Activated T-helper 1 cell treated with Interleukin-2 at 50 U/mL for 16 hours (primary cell): ENCODE data around the gene DCT.
"Not testable (repeated sequence)": the region's sequence is repeated elsewhere in the genome, so short reads cannot be mapped to it uniquely, and the experiment has no call there.

Source experiments
- DNase-seq: peaks from one replicate; pipeline ENCODE4 v3.0.0-alpha.2; 2020; ENCODE audit warnings: low read depth

DCT gene

GRCh38 chr13:94479616-94480015 is at the start of gene DCT:
Gene DCT (minus strand): TSS chr13:94479682. CDS start chr13:94479255, 427 bp downstream.
- DNase-seq: no peak

GRCh38 chr13:94526956-94527355 is 47.5 kb upstream of the DCT start:
- DNase-seq: not testable (repeated sequence)

- no peak for DNase-seq
Measured at GRCh38 chr13:94525781-94526180, 46.3 kb upstream of the DCT start.

GRCh38 chr13:94524407-94524806 is 44.9 kb upstream of the DCT start:
- DNase-seq: no peak

- no peak for DNase-seq
Measured at GRCh38 chr13:94520001-94520400, 40.5 kb upstream of the DCT start.

- DNase-seq: no peak
Measured at GRCh38 chr13:94516456-94516855, 37.0 kb upstream of the DCT start.

- DNase-seq: no peak
Measured at GRCh38 chr13:94515911-94516310, 36.4 kb upstream of the DCT start.

- DNase-seq: no peak
Measured at GRCh38 chr13:94515374-94515773, 35.9 kb upstream of the DCT start.

- DNase-seq: no peak
Measured at GRCh38 chr13:94513026-94513425, 33.5 kb upstream of the DCT start.

GRCh38 chr13:94505730-94506129 is 26.2 kb upstream of the DCT start:
- no peak for DNase-seq

GRCh38 chr13:94503851-94504250 is 24.4 kb upstream of the DCT start:
- no peak for DNase-seq

GRCh38 chr13:94498831-94499230 is 19.3 kb upstream of the DCT start:
- DNase-seq: not testable (repeated sequence)

GRCh38 chr13:94495806-94496205 is 16.3 kb upstream of the DCT start:
- DNase-seq: no peak

- no peak for DNase-seq
Measured at GRCh38 chr13:94494026-94494425, 14.5 kb upstream of the DCT start.

GRCh38 chr13:94487043-94487442 is 7.6 kb upstream of the DCT start:
- DNase-seq: no peak

- no peak for DNase-seq
Measured at GRCh38 chr13:94483970-94484369, 4.5 kb upstream of the DCT start.

- no peak for DNase-seq
Measured at GRCh38 chr13:94481941-94482340, 2.5 kb upstream of the DCT start.

GRCh38 chr13:94480672-94481145 is 1.2 kb upstream of the DCT start:
- no peak for DNase-seq

GRCh38 chr13:94478913-94479312 is 569 bp downstream of the DCT start:
- DNase-seq: no peak

GRCh38 chr13:94470126-94470525 is 9.4 kb downstream of the DCT start:
- no peak for DNase-seq

- no peak for DNase-seq
Measured at GRCh38 chr13:94464771-94465170, 14.7 kb downstream of the DCT start.

- DNase-seq: no peak
Measured at GRCh38 chr13:94462670-94463069, 16.8 kb downstream of the DCT start.

- no peak for DNase-seq
Measured at GRCh38 chr13:94459116-94459515, 20.4 kb downstream of the DCT start.

GRCh38 chr13:94455414-94455813 is 24.1 kb downstream of the DCT start:
- DNase-seq: no peak

GRCh38 chr13:94454906-94455305 is 24.6 kb downstream of the DCT start:
- no peak for DNase-seq
